Ascending aorta (tissue), 2 donors: ENCODE measurements around the gene HPS5. TPM values are rescaled to one million over a fixed set of nuclear protein-coding genes. Genes with fewer than 3 reads are reported as not detected.
"Not testable (repeated sequence)": the region's sequence is repeated elsewhere in the genome, so short reads cannot be mapped to it uniquely, and the experiment has no call there.

Experiments used
- DNase-seq, 2 donors: peaks; one replicate each; pipeline ENCODE4 v3.0.0-alpha.2; 2019; ENCODE audit warnings: low spot score in 2 of 2
- H3K27ac ChIP-seq, 2 donors: fragments of 200-600 bp; sonication (generic); one replicate each; pipeline ENCODE4 v1.5.1; 2016 to 2017; ENCODE audit warnings: mild to moderate bottlenecking in 1 of 2
- H3K27me3 ChIP-seq: fragments of 200-600 bp; sonication (generic); one replicate; pipeline ENCODE4 v1.5.1; 2017
- H3K36me3 ChIP-seq, 2 donors: fragments of 200-600 bp; sonication (generic); one replicate each; pipeline ENCODE4 v1.5.1; 2016
- H3K4me1 ChIP-seq, 2 donors: fragments of 200-600 bp; sonication (generic); one replicate each; pipeline ENCODE4 v1.5.1; 2016 to 2017; ENCODE audit warnings: mild to moderate bottlenecking in 1 of 2
- H3K4me3 ChIP-seq, 2 donors: fragments of 200-600 bp; sonication (generic); one replicate each; pipeline ENCODE4 v1.5.1; 2016 to 2017; ENCODE audit warnings: mild to moderate bottlenecking in 1 of 2
- H3K9me3 ChIP-seq, 2 donors: fragments of 200-600 bp; sonication (generic); one replicate each; pipeline ENCODE4 v1.5.1; 2016
- CTCF ChIP-seq, 3 experiments: fragments of 200-600 bp in 2 of 3; fragments of 450-650 bp in 1 of 3; sonication (generic) in 2 of 3; IDR thresholded peaks; one replicate each; pipeline ENCODE4 v1.5.1; 2016 to 2019; ENCODE audit warnings: antibody characterized with exemption in 3 of 3, mild to moderate bottlenecking in 1 of 3, moderate library complexity in 1 of 3
- intact Hi-C: fragments of 100-400 bp; cut with DNase I; formaldehyde crosslinking; loops from one replicate; pipeline ENCODE4 v1.15.1; 2023
- total RNA-seq: library from RNA; depleted of rRNA; stranded (reverse); fragments of >200 nt; gene quantifications from one replicate; pipeline ENCODE4 v1.1.0, GENCODE V29; 2016

The HPS5 gene
- total RNA-seq, 1 donor from 2014 or later, result 31.7 TPM

- intact Hi-C loops, result no loop called here
- Histone ChIP-seq H3K27me3 (no peaks in the 10 kb centered on the region), H3K4me3 (no peak within 1 kb of the TSS), H3K9me3 (no peaks in the 10 kb centered on the region), H3K36me3 (peaks cover 0 to 1% of the 10 kb centered on the region in 2 donors), H3K27ac (no peak within 1 kb of the TSS), H3K4me1 (no peaks in the 10 kb centered on the region)
- no peak for TF ChIP-seq CTCF (IDR thresholded peaks at IDR 0.05)
- DNase-seq, result no peak
Measured at GRCh38 chr11:18265949-18266348, 56.0 kb downstream of the HPS5 start, which contains the start of gene SAA1. Gene SAA1, plus strand, starts transcription at chr11:18266264. Its CDS starts 624 bp downstream, at chr11:18266888.

- no peak overlapping the region for H3K27ac ChIP-seq
- H3K4me1 ChIP-seq, result no peaks in the 10 kb centered on the region
- H3K36me3 ChIP-seq, result no peaks in the 10 kb centered on the region
- H3K27me3 ChIP-seq, result no peaks in the 10 kb centered on the region
- H3K4me3 ChIP-seq, result no peak overlapping the region
- H3K9me3 ChIP-seq, result no peaks in the 10 kb centered on the region
- intact Hi-C loops, result no loop called here
- TF ChIP-seq CTCF (IDR thresholded peaks at IDR 0.05), result no peak
- DNase-seq, result no peak
Measured at GRCh38 chr11:18264677-18265555, 57.0 kb downstream of the HPS5 start.

GRCh38 chr11:18264035-18264434 is 57.9 kb downstream of the HPS5 start:
- H3K4me1 ChIP-seq, result no peaks in the 10 kb centered on the region
- H3K9me3 ChIP-seq, result no peaks in the 10 kb centered on the region
- no peak overlapping the region for H3K4me3 ChIP-seq
- DNase-seq, result no peak
- TF ChIP-seq CTCF (IDR thresholded peaks at IDR 0.05), result no peak
- no peaks in the 10 kb centered on the region for H3K27me3 ChIP-seq
- intact Hi-C loops, result no loop called here
- no peaks in the 10 kb centered on the region for H3K36me3 ChIP-seq
- H3K27ac ChIP-seq, result no peak overlapping the region

GRCh38 chr11:18262681-18263350 is 59.1 kb downstream of the HPS5 start:
- H3K27me3 ChIP-seq, H3K4me1 ChIP-seq, H3K27ac ChIP-seq, DNase-seq, H3K36me3 ChIP-seq, intact Hi-C loops, H3K4me3 ChIP-seq, H3K9me3 ChIP-seq: not testable (repeated sequence)

- TF ChIP-seq CTCF (IDR thresholded peaks at IDR 0.05), result no peak
- no peak for DNase-seq
Measured at GRCh38 chr11:18261721-18262120, 60.2 kb downstream of the HPS5 start.

GRCh38 chr11:18259259-18259658 is 62.7 kb downstream of the HPS5 start:
- no peak for TF ChIP-seq CTCF (IDR thresholded peaks at IDR 0.05)
- H3K27ac ChIP-seq, result no peak overlapping the region
- intact Hi-C loops, result no loop called here
- H3K36me3 ChIP-seq, result no peaks in the 10 kb centered on the region
- no peak overlapping the region for H3K4me3 ChIP-seq
- no peaks in the 10 kb centered on the region for H3K4me1 ChIP-seq
- DNase-seq, result no peak
- no peaks in the 10 kb centered on the region for H3K9me3 ChIP-seq
- no peaks in the 10 kb centered on the region for H3K27me3 ChIP-seq

More at GRCh38 chr11:18261721-18262120, 60.2 kb downstream of the HPS5 start:
- Histone ChIP-seq H3K27me3 (no peaks in the 10 kb centered on the region), H3K27ac (no peak overlapping the region), H3K36me3 (no peaks in the 10 kb centered on the region), H3K4me3 (no peak overlapping the region), H3K4me1 (no peaks in the 10 kb centered on the region), H3K9me3 (no peaks in the 10 kb centered on the region)
- intact Hi-C loops, result no loop called here
